Transverse colon (tissue), 4 donors: Measurements from ENCODE around the gene CA12.

ENCODE experiments used
- CTCF ChIP-seq, 5 experiments: fragments of 200-600 bp in 3 of 5; fragments of 450-650 bp in 2 of 5; sonication (generic) in 3 of 5; IDR thresholded peaks; 1 replicate in 2 of 5; 2 replicates in 3 of 5; pipeline ENCODE4 v1.5.1; 2016 to 2017; ENCODE audit warnings: antibody characterized with exemption in 5 of 5, inconsistent platforms in 3 of 5, mild to moderate bottlenecking in 2 of 5, moderate library complexity in 1 of 5
- EP300 ChIP-seq: sonication (generic); formaldehyde crosslinking; IDR thresholded peaks from one replicate; pipeline ENCODE4 v1.6.1; 2017; ENCODE audit warnings: antibody characterized with exemption, low read depth
- POLR2A ChIP-seq: fragments of 450-650 bp; IDR thresholded peaks from one replicate; pipeline ENCODE4 v1.6.1; 2016; ENCODE audit warnings: antibody characterized with exemption, mild to moderate bottlenecking, moderate library complexity
- POLR2AphosphoS5 ChIP-seq, 3 donors: sonication (generic); formaldehyde crosslinking; IDR thresholded peaks; one replicate each; pipeline ENCODE4 v1.6.1; 2016; ENCODE audit warnings: antibody characterized with exemption in 3 of 3

- no peak for TF ChIP-seq CTCF (IDR thresholded peaks at IDR 0.05)
- peak in 1 of 3 donors; percentile 17 for TF ChIP-seq POLR2AphosphoS5 (IDR thresholded peaks at IDR 0.05)
- TF ChIP-seq EP300: no peak
- TF ChIP-seq POLR2A: no peak
These were observed 14.3 kb downstream of the CA12 start for GRCh38 chr15:63367390-63367789.
